GF-D8 (cell line): ENCODE data around the gene SPIB.
"Not testable (repeated sequence)": the region's sequence is repeated elsewhere in the genome, so short reads cannot be mapped to it uniquely, and the experiment has no call there.

Source experiments
- DNase-seq: peaks from one replicate; lab custom pipeline; 2025; lab: John Stamatoyannopoulos, UW

SPIB gene

GRCh38 chr19:50468818-50469217 is 50.1 kb downstream of the SPIB start:
- no peak for DNase-seq

GRCh38 chr19:50473336-50473735 is 54.6 kb downstream of the SPIB start:
- not testable (repeated sequence) for DNase-seq

- no peak for DNase-seq
Observed at GRCh38 chr19:50475101-50475568, 56.4 kb downstream of the SPIB start.

- DNase-seq, result no peak
Observed at GRCh38 chr19:50475736-50476223, 57.0 kb downstream of the SPIB start.

- DNase-seq, result peak; percentile 36
Observed at GRCh38 chr19:50476224-50476906, 57.6 kb downstream of the SPIB start, which contains the start of the genes EMC10 and GARIN5A. TSS of gene EMC10 (plus strand) at chr19:50476507. CDS start at chr19:50476545, 38 bp downstream. TSS of gene GARIN5A (minus strand) at chr19:50476848. CDS start at chr19:50476388, 460 bp downstream.

- DNase-seq, result no peak
Observed at GRCh38 chr19:50476907-50477238, 58.1 kb downstream of the SPIB start.

- DNase-seq, result no peak
Observed at GRCh38 chr19:50477751-50478515, 59.2 kb downstream of the SPIB start.

GRCh38 chr19:50478901-50479715 is 60.4 kb downstream of the SPIB start:
- no peak for DNase-seq

- no peak for DNase-seq
Observed at GRCh38 chr19:50479761-50480251, 61.1 kb downstream of the SPIB start.

- DNase-seq, result no peak
Observed at GRCh38 chr19:50480281-50481111, 61.8 kb downstream of the SPIB start.
